ENCODE results near the gene ICA1L. TPM values are rescaled to one million over a fixed set of nuclear protein-coding genes. Genes with fewer than 3 reads are reported as not detected.

ICA1L gene
- total RNA-seq, 1 experiment from 2014 or later, result 4.5 TPM

DNA sequence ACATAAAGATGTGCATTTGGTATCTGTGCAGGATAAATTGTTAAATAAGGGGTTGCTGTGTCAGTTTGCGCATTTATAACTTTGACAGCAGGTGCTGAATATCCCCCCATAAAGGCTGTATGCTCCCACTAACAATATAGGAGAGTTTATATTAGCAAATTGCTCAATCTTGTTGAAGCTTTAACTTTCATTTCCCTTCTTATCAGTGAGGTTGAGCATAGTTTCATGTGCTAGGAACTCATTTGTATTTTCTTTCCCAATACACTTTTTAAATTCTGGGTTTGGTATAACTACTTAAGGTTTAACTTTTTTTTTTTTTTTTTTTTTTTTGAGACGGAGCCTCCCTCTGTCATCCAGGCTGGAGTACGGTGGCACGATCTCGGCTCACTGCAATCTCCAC lies 147.8 kb downstream of the ICA1L start:
- Histone ChIP-seq H2BK120ac (ENCODE audit: low read depth, low read length, poor library complexity, severe bottlenecking) (no peak overlapping the region), H3K18ac (ENCODE audit: insufficient read length, low read depth, low read length) (no peak overlapping the region), H3K79me1 (ENCODE audit: insufficient read depth, low read depth, low read length, poor library complexity, severe bottlenecking) (no peaks in the 10 kb centered on the region), H3K4me2 (ENCODE audit: insufficient read depth, insufficient read length, low read length) (no peak overlapping the region), H2BK12ac (ENCODE audit: insufficient read length, low read depth, low read length) (no peak overlapping the region), H3K4ac (ENCODE audit: low read depth, low read length) (no peak overlapping the region), H3K79me2 (ENCODE audit: insufficient read depth, low read length) (no peaks in the 10 kb centered on the region), H2AFZ (ENCODE audit: low read length) (no peak overlapping the region), H4K5ac (ENCODE audit: insufficient read length, low read depth, low read length) (no peak overlapping the region), H3K56ac (ENCODE audit: insufficient read length, low read depth, low read length) (no peak overlapping the region), H3K23me2 (ENCODE audit: insufficient read length, low read depth, low read length, poor library complexity, severe bottlenecking) (no peaks in the 10 kb centered on the region), H3K4me1 (ENCODE audit: insufficient read depth, low read length) (no peaks in the 10 kb centered on the region), H3K9ac (ENCODE audit: extremely low read depth, insufficient read length, low read length) (no peak overlapping the region), H2BK15ac (ENCODE audit: low read depth, low read length) (no peak overlapping the region), H4K20me1 (ENCODE audit: control insufficient read depth, insufficient read depth, insufficient read length) (no peaks in the 10 kb centered on the region), H3K23ac (ENCODE audit: insufficient read length, low read depth, low read length) (no peak overlapping the region), H3K9me3 (ENCODE audit: control insufficient read depth, low read depth, low read length) (no peaks in the 10 kb centered on the region), H3K14ac (ENCODE audit: insufficient read depth, low read length) (no peak overlapping the region), H2AK5ac (ENCODE audit: insufficient read length, low read length) (no peak overlapping the region), H4K91ac (ENCODE audit: insufficient read length, low read depth, low read length) (no peak overlapping the region), H4K8ac (replicated peaks; ENCODE audit: insufficient read length, low read depth, low read length) (no peak overlapping the region), H2BK20ac (ENCODE audit: low read depth, low read length, poor library complexity, severe bottlenecking) (no peak overlapping the region), H2BK5ac (ENCODE audit: insufficient read length, low read length) (no peak overlapping the region), H3K27me3 (ENCODE audit: insufficient read depth, low read length) (no peaks in the 10 kb centered on the region), H3T11ph (ENCODE audit: low read length) (no peak overlapping the region), H3K27ac (ENCODE audit: insufficient read length, low read depth, low read length) (no peak overlapping the region)
- no peaks in the 10 kb centered on the region for H3K27me3 Mint-ChIP-seq (ENCODE audit: low read depth)
- no peaks in the 10 kb centered on the region for H3K9me3 Mint-ChIP-seq
- no peak overlapping the region for H3K4me3 Mint-ChIP-seq
- H3K4me1 Mint-ChIP-seq, result peaks cover 0 to under 1% of the 10 kb centered on the region in 2 experiments; a peak in 2 of 4 replicates
- TF ChIP-seq, protein P1, sequence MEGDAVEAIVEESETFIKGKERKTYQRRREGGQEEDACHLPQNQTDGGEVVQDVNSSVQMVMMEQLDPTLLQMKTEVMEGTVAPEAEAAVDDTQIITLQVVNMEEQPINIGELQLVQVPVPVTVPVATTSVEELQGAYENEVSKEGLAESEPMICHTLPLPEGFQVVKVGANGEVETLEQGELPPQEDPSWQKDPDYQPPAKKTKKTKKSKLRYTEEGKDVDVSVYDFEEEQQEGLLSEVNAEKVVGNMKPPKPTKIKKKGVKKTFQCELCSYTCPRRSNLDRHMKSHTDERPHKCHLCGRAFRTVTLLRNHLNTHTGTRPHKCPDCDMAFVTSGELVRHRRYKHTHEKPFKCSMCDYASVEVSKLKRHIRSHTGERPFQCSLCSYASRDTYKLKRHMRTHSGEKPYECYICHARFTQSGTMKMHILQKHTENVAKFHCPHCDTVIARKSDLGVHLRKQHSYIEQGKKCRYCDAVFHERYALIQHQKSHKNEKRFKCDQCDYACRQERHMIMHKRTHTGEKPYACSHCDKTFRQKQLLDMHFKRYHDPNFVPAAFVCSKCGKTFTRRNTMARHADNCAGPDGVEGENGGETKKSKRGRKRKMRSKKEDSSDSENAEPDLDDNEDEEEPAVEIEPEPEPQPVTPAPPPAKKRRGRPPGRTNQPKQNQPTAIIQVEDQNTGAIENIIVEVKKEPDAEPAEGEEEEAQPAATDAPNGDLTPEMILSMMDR (conservative IDR thresholded peaks at IDR 0.05), result no peak
- WGBS (ENCODE audit: extremely low coverage, insufficient read length, low lambda C conversion rate), result no CpG with 5 or more reads among the region's 5 CpGs
- no peak overlapping the region for H3K27ac Mint-ChIP-seq
- peaks cover 4 to 13% (median 12%) of the 10 kb centered on the region in 3 experiments; a peak in 6 of 7 replicates for H3K36me3 Mint-ChIP-seq (ENCODE audit: insufficient read depth in 1 of 3, low read depth in 3 of 3)
- DNase-seq, result no peak

Other genes with a start within 250 kb of the ICA1L start
- gene FAM117B, start 236.8 kb downstream of the ICA1L start, total RNA-seq (2021), result 24.0 and 24.5 TPM in 2 replicates
- gene WDR12, start 39.9 kb upstream of the ICA1L start, total RNA-seq (2021), result 129 and 135 TPM in 2 replicates
- gene CARF, start 40.5 kb upstream of the ICA1L start, total RNA-seq (2021), result 3.5 and 4.2 TPM in 2 replicates
- 10.1 and 12.6 TPM in 2 replicates for gene NBEAL1, start 143.1 kb upstream of the ICA1L start, total RNA-seq (2021)